ENCODE measurements around the gene SLC41A1. TPM values are rescaled to one million over a fixed set of nuclear protein-coding genes. Genes with fewer than 3 reads are reported as not detected.

SLC41A1 gene
- total RNA-seq, 1 experiment from 2014 or later: 17.2 TPM

DNA sequence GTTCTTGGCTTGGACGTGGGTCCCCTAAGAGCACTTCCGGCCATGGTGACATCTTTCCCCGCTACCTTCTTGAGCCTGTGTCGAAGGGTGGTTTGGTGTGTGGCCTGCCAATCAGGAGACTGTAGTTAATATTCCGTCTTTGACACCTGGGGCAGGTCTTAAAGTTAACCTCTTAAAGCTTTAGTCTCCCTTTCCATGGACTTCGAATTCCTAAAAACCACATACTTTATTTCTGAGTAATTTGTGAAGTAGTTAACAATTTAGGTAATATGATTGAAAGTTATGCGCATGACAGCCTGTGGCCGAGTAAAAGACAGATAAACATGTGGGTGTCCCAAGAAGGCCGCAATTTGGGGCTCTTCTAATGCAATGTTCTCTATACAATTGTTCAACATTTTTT is 27.6 kb downstream of the SLC41A1 start:
- Histone ChIP-seq H3K79me2 (ENCODE audit: low read length) (no peaks in the 10 kb centered on the region), H3K4me2 (ENCODE audit: low read length) (no peak overlapping the region), H3K4me1 (ENCODE audit: insufficient read depth, low read length) (no peaks in the 10 kb centered on the region), H4K20me1 (ENCODE audit: low read length) (no peaks in the 10 kb centered on the region), H3K9ac (ENCODE audit: low read length) (no peak overlapping the region), H3K9me2 (replicated peaks; ENCODE audit: low read length) (no peaks in the 10 kb centered on the region), H3F3A (ENCODE audit: low read length, unreplicated experiment) (no peaks in the 10 kb centered on the region), H3K27me3 (ENCODE audit: low read length) (no peaks in the 10 kb centered on the region), H3K36me3 (ENCODE audit: low read depth, low read length) (peaks cover 4% of the 10 kb centered on the region; the same call in 1 of the 2 replicates), H3K4me3 (ENCODE audit: low read length) (no peak overlapping the region), H3K9me3 (ENCODE audit: low read length) (no peaks in the 10 kb centered on the region), H2AFZ (ENCODE audit: low read length) (no peak overlapping the region), H3K27ac (ENCODE audit: low read length) (no peak overlapping the region)
- intact Hi-C loops (cut with micrococcal nuclease): no loop called here
- TF ChIP-seq EZH2 (IDR thresholded peaks at IDR 0.05; ENCODE audit: low read length, unreplicated experiment) (no peak), EZH2phosphoT487 (IDR thresholded peaks at IDR 0.05; ENCODE audit: borderline replicate concordance, low read length) (no peak)
- TF ChIP-seq, protein P1, sequence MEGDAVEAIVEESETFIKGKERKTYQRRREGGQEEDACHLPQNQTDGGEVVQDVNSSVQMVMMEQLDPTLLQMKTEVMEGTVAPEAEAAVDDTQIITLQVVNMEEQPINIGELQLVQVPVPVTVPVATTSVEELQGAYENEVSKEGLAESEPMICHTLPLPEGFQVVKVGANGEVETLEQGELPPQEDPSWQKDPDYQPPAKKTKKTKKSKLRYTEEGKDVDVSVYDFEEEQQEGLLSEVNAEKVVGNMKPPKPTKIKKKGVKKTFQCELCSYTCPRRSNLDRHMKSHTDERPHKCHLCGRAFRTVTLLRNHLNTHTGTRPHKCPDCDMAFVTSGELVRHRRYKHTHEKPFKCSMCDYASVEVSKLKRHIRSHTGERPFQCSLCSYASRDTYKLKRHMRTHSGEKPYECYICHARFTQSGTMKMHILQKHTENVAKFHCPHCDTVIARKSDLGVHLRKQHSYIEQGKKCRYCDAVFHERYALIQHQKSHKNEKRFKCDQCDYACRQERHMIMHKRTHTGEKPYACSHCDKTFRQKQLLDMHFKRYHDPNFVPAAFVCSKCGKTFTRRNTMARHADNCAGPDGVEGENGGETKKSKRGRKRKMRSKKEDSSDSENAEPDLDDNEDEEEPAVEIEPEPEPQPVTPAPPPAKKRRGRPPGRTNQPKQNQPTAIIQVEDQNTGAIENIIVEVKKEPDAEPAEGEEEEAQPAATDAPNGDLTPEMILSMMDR (conservative IDR thresholded peaks at IDR 0.05; ENCODE audit: low read depth, low read length): no peak
- DNase-seq (no peak), ATAC-seq (no peak)
- POLR2A ChIA-PET (ENCODE audit: unreplicated experiment): interaction anchor here (0.7 kb wide), 1 partner anchor 72 kb away, joined by 18 read pairs; no protein-coding TSS in a partner anchor
- BruUV-seq (replicated peaks): no TSS peak
- CTCF ChIA-PET: no interaction called here

DNA sequence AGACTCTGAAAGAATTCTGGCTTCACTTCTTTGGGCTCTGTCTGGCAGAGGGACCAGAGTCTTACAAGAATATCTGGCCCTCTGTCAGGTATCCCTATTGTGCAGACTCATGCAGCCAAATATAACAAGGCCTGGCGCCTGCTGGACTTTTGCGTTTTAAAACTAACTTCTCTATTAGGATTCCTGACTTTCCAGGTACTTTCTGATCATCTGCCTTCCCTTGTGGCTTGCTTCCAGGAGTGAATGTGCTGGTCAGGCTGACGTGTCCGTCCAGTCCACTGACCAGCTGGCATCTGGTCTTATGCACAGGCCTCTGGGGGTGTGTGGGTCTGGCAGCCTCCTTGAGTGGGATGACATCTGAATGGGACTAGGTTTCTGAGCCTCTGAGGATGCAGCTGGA is 29.1 kb downstream of the SLC41A1 start:
- Histone ChIP-seq H3K4me3 (ENCODE audit: low read length) (no peak overlapping the region), H3K27me3 (ENCODE audit: low read length) (no peaks in the 10 kb centered on the region), H2AFZ (ENCODE audit: low read length) (no peak overlapping the region), H4K20me1 (ENCODE audit: low read length) (no peaks in the 10 kb centered on the region), H3K27ac (ENCODE audit: low read length) (no peak overlapping the region), H3K79me2 (ENCODE audit: low read length) (no peaks in the 10 kb centered on the region), H3K36me3 (ENCODE audit: low read depth, low read length) (no peaks in the 10 kb centered on the region), H3K4me1 (ENCODE audit: insufficient read depth, low read length) (no peaks in the 10 kb centered on the region), H3K9ac (ENCODE audit: low read length) (no peak overlapping the region), H3K9me3 (ENCODE audit: low read length) (no peaks in the 10 kb centered on the region), H3K4me2 (ENCODE audit: low read length) (no peak overlapping the region), H3K9me2 (replicated peaks; ENCODE audit: low read length) (no peaks in the 10 kb centered on the region), H3F3A (ENCODE audit: low read length, unreplicated experiment) (no peaks in the 10 kb centered on the region)
- intact Hi-C loops (cut with micrococcal nuclease): no loop called here
- CTCF ChIA-PET: no interaction called here
- POLR2A ChIA-PET (ENCODE audit: unreplicated experiment): no interaction called here
- BruUV-seq (replicated peaks): no TSS peak
- ATAC-seq: no peak
- no peak for DNase-seq
- TF ChIP-seq EZH2phosphoT487 (IDR thresholded peaks at IDR 0.05; ENCODE audit: borderline replicate concordance, low read length) (no peak), EZH2 (IDR thresholded peaks at IDR 0.05; ENCODE audit: low read length, unreplicated experiment) (no peak)
- TF ChIP-seq, protein P1 (conservative IDR thresholded peaks at IDR 0.05; ENCODE audit: low read depth, low read length): no peak

DNA sequence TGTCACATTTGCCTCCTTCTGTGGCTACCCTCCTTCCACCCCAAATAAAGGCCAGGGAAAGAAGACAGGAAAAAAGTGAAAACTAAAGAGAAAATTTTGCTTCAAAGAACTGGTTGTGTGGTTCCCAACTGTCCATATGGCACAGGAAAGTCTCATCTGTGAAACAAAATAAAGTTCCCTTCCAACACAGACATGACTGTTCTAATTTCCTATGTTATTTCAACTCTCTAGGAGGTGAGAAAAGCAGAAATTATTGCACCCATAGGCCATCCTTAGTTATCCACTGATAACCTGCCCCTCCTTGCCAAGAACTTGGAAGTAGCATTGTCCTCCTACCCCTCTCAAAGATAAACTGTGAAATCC is 29.6 kb downstream of the SLC41A1 start:
- DNase-seq (no peak), ATAC-seq (no peak)
- Histone ChIP-seq H3K9me3 (ENCODE audit: low read length) (no peaks in the 10 kb centered on the region), H3K36me3 (ENCODE audit: low read depth, low read length) (no peaks in the 10 kb centered on the region), H3K27me3 (ENCODE audit: low read length) (no peaks in the 10 kb centered on the region), H2AFZ (ENCODE audit: low read length) (no peak overlapping the region), H3K4me1 (ENCODE audit: insufficient read depth, low read length) (no peaks in the 10 kb centered on the region), H3F3A (ENCODE audit: low read length, unreplicated experiment) (no peaks in the 10 kb centered on the region), H3K4me2 (ENCODE audit: low read length) (no peak overlapping the region), H3K4me3 (ENCODE audit: low read length) (no peak overlapping the region), H4K20me1 (ENCODE audit: low read length) (no peaks in the 10 kb centered on the region), H3K9ac (ENCODE audit: low read length) (no peak overlapping the region), H3K9me2 (replicated peaks; ENCODE audit: low read length) (no peaks in the 10 kb centered on the region), H3K27ac (ENCODE audit: low read length) (no peak overlapping the region), H3K79me2 (ENCODE audit: low read length) (no peaks in the 10 kb centered on the region)
- CTCF ChIA-PET: no interaction called here
- TF ChIP-seq EZH2phosphoT487 (IDR thresholded peaks at IDR 0.05; ENCODE audit: borderline replicate concordance, low read length) (no peak), EZH2 (IDR thresholded peaks at IDR 0.05; ENCODE audit: low read length, unreplicated experiment) (no peak)
- TF ChIP-seq, protein P1 (conservative IDR thresholded peaks at IDR 0.05; ENCODE audit: low read depth, low read length): no peak
- BruUV-seq (replicated peaks): no TSS peak
- intact Hi-C loops (cut with micrococcal nuclease): no loop called here
- POLR2A ChIA-PET (ENCODE audit: unreplicated experiment): no interaction called here
